ENCODE results near the gene B3GNT8. TPM values are rescaled to one million over a fixed set of nuclear protein-coding genes. Genes with fewer than 3 reads are reported as not detected.

The B3GNT8 gene
- total RNA-seq, 1 donor from 2014 or later = 35.8 TPM

- Histone ChIP-seq H3K4me1 (peaks cover 46% of the 10 kb centered on the region), H3K27me3 (no peaks in the 10 kb centered on the region), H3K4me3 (no peak overlapping the region), H3K27ac (peak overlapping the region; percentile 72), H3K36me3 (peaks cover 0 to 4% of the 10 kb centered on the region in 2 donors), H3K9me3 (no peaks in the 10 kb centered on the region)
- no peak for DNase-seq (ENCODE audit: extremely low spot score in 2 of 2)
- intact Hi-C loops (cut with DNase I) = no loop called here
- TF ChIP-seq POLR2AphosphoS5 (IDR thresholded peaks at IDR 0.05; ENCODE audit: insufficient read depth in 1 of 2, low read depth in 1 of 2) (no peak), CTCF (IDR thresholded peaks at IDR 0.05) (no peak), POLR2A (IDR thresholded peaks at IDR 0.05) (no peak)
These were observed 21.4 kb downstream of the B3GNT8 start for GRCh38 chr19:41405776-41406175.

GRCh38 chr19:41403181-41403970 is 23.8 kb downstream of the B3GNT8 start:
- DNase-seq (ENCODE audit: extremely low spot score in 2 of 2) = no peak
- H3K9me3 ChIP-seq = no peaks in the 10 kb centered on the region
- peaks cover 60% of the 10 kb centered on the region for H3K4me1 ChIP-seq
- H3K4me3 ChIP-seq = no peak overlapping the region
- intact Hi-C loops (cut with DNase I) = no loop called here
- H3K27me3 ChIP-seq = no peaks in the 10 kb centered on the region
- no peaks in the 10 kb centered on the region for H3K36me3 ChIP-seq
- TF ChIP-seq POLR2AphosphoS5 (IDR thresholded peaks at IDR 0.05; ENCODE audit: insufficient read depth in 1 of 2, low read depth in 1 of 2) (no peak), POLR2A (IDR thresholded peaks at IDR 0.05) (no peak), CTCF (IDR thresholded peaks at IDR 0.05) (no peak)
- H3K27ac ChIP-seq = peak overlapping the region; percentile 39

GRCh38 chr19:41402010-41402409 is 25.2 kb downstream of the B3GNT8 start:
- DNase-seq (ENCODE audit: extremely low spot score in 2 of 2) = no peak
- TF ChIP-seq POLR2A (IDR thresholded peaks at IDR 0.05) (no peak), POLR2AphosphoS5 (IDR thresholded peaks at IDR 0.05; ENCODE audit: insufficient read depth in 1 of 2, low read depth in 1 of 2) (no peak), CTCF (IDR thresholded peaks at IDR 0.05) (no peak)
- intact Hi-C loops (cut with DNase I) = no loop called here
- Histone ChIP-seq H3K4me3 (no peak overlapping the region), H3K36me3 (no peaks in the 10 kb centered on the region), H3K9me3 (no peaks in the 10 kb centered on the region), H3K27ac (peak overlapping the region; percentile 36), H3K27me3 (no peaks in the 10 kb centered on the region), H3K4me1 (peaks cover 61% of the 10 kb centered on the region)

GRCh38 chr19:41401483-41401882 is 25.7 kb downstream of the B3GNT8 start:
- Histone ChIP-seq H3K9me3 (no peaks in the 10 kb centered on the region), H3K27me3 (no peaks in the 10 kb centered on the region), H3K4me3 (no peak overlapping the region), H3K36me3 (no peaks in the 10 kb centered on the region), H3K27ac (peak overlapping the region; percentile 36), H3K4me1 (peaks cover 66% of the 10 kb centered on the region)
- TF ChIP-seq POLR2AphosphoS5 (IDR thresholded peaks at IDR 0.05; ENCODE audit: insufficient read depth in 1 of 2, low read depth in 1 of 2) (no peak), CTCF (IDR thresholded peaks at IDR 0.05) (no peak), POLR2A (IDR thresholded peaks at IDR 0.05) (no peak)
- no peak for DNase-seq (ENCODE audit: extremely low spot score in 2 of 2)
- intact Hi-C loops (cut with DNase I) = no loop called here

- Histone ChIP-seq H3K9me3 (no peaks in the 10 kb centered on the region), H3K36me3 (no peaks in the 10 kb centered on the region), H3K27me3 (no peaks in the 10 kb centered on the region), H3K4me1 (peaks cover 70% of the 10 kb centered on the region), H3K4me3 (no peak overlapping the region), H3K27ac (peak overlapping the region; percentile 90)
- DNase-seq (ENCODE audit: extremely low spot score in 2 of 2) = no peak
- TF ChIP-seq CTCF (IDR thresholded peaks at IDR 0.05) = no peak
- intact Hi-C loops (cut with DNase I) = no loop called here
These were observed 27.6 kb downstream of the B3GNT8 start for GRCh38 chr19:41399525-41399924.

Measured in vagina (tissue), 2 donors.